ENCODE measurements around the gene UACA. TPM values are rescaled to one million over a fixed set of nuclear protein-coding genes. Genes with fewer than 3 reads are reported as not detected.
A peak's percentile ranks its signal among the peaks of the same experiment; 100 is the strongest.

The UACA gene
- total RNA-seq, 3 donors from 2014 or later (not counting 1 experiment from before 2014, with no cell fraction given): 1.1 to 3.1 (median 2.1) TPM

- Histone ChIP-seq H3K4me3 (ENCODE audit: low read length) (no peak overlapping the region), H3K4me1 (ENCODE audit: control insufficient read depth, insufficient read depth, low read length) (no peaks in the 10 kb centered on the region), H3K36me3 (ENCODE audit: control insufficient read depth, insufficient read depth, low read length) (no peaks in the 10 kb centered on the region), H3K27me3 (ENCODE audit: control insufficient read depth, insufficient read depth, low read length) (peaks cover 2% of the 10 kb centered on the region), H3K27ac (ENCODE audit: low read length) (no peak overlapping the region), H3K9me3 (ENCODE audit: control insufficient read depth, insufficient read depth, low read length) (no peaks in the 10 kb centered on the region)
- TF ChIP-seq CTCF (IDR thresholded peaks at IDR 0.05): no peak
- Mint-ChIP-seq H3K4me1 (no peaks in the 10 kb centered on the region), H3K27ac (no peak overlapping the region), H3K4me3 (no peak overlapping the region), H3K9me3 (no peaks in the 10 kb centered on the region), H3K27me3 (ENCODE audit: low read depth in 2 of 2) (peaks cover 12 to 29% of the 10 kb centered on the region in 2 donors), H3K36me3 (no peaks in the 10 kb centered on the region)
- ATAC-seq (no peak), DNase-seq (no peak)
- WGBS (ENCODE audit: insufficient coverage): 93% methylated on average over 7 of the region's 8 CpGs
- intact Hi-C loops (cut with micrococcal nuclease): no loop called here
Observed at GRCh38 chr15:70643106-70643782, 120.1 kb downstream of the UACA start.

- H3K27me3 Mint-ChIP-seq (ENCODE audit: low read depth in 2 of 2): peaks cover 23 to 37% of the 10 kb centered on the region in 2 donors
- TF ChIP-seq CTCF (IDR thresholded peaks at IDR 0.05): no peak
- H3K36me3 Mint-ChIP-seq: no peaks in the 10 kb centered on the region
- Histone ChIP-seq H3K27ac (ENCODE audit: low read length) (no peak overlapping the region), H3K27me3 (ENCODE audit: control insufficient read depth, insufficient read depth, low read length) (no peaks in the 10 kb centered on the region), H3K4me3 (ENCODE audit: low read length) (no peak overlapping the region), H3K36me3 (ENCODE audit: control insufficient read depth, insufficient read depth, low read length) (no peaks in the 10 kb centered on the region), H3K4me1 (ENCODE audit: control insufficient read depth, insufficient read depth, low read length) (no peaks in the 10 kb centered on the region), H3K9me3 (ENCODE audit: control insufficient read depth, insufficient read depth, low read length) (no peaks in the 10 kb centered on the region)
- H3K4me1 Mint-ChIP-seq: peaks cover 6 to 13% of the 10 kb centered on the region in 2 donors
- no peaks in the 10 kb centered on the region for H3K9me3 Mint-ChIP-seq
- H3K27ac Mint-ChIP-seq: peak overlapping the region in 1 of 2 donors; percentile 7
- no peak overlapping the region for H3K4me3 Mint-ChIP-seq
- intact Hi-C loops (cut with micrococcal nuclease): no loop called here
- DNase-seq (no peak), ATAC-seq (no peak)
- 28% methylated on average over 3 of the region's 5 CpGs for WGBS (ENCODE audit: insufficient coverage)
Observed at GRCh38 chr15:70636540-70637165, 126.7 kb downstream of the UACA start.

GRCh38 chr15:70635895-70636294, 127.5 kb downstream of the UACA start:
- intact Hi-C loops (cut with micrococcal nuclease): no loop called here
- peaks cover 23 to 44% of the 10 kb centered on the region in 2 donors for H3K27me3 Mint-ChIP-seq (ENCODE audit: low read depth in 2 of 2)
- H3K27me3 ChIP-seq (ENCODE audit: control insufficient read depth, insufficient read depth, low read length): no peaks in the 10 kb centered on the region
- no peaks in the 10 kb centered on the region for H3K9me3 Mint-ChIP-seq
- H3K27ac Mint-ChIP-seq: no peak overlapping the region
- no peaks in the 10 kb centered on the region for H3K4me1 ChIP-seq (ENCODE audit: control insufficient read depth, insufficient read depth, low read length)
- peaks cover 6 to 13% of the 10 kb centered on the region in 2 donors for H3K4me1 Mint-ChIP-seq
- no peak overlapping the region for H3K4me3 Mint-ChIP-seq
- no peak for TF ChIP-seq CTCF (IDR thresholded peaks at IDR 0.05)
- H3K4me3 ChIP-seq (ENCODE audit: low read length): no peak overlapping the region
- no peaks in the 10 kb centered on the region for H3K9me3 ChIP-seq (ENCODE audit: control insufficient read depth, insufficient read depth, low read length)
- H3K36me3 Mint-ChIP-seq: no peaks in the 10 kb centered on the region
- ATAC-seq (no peak), DNase-seq (no peak)
- H3K27ac ChIP-seq (ENCODE audit: low read length): no peak overlapping the region
- WGBS (ENCODE audit: insufficient coverage): 94% methylated on average over 2 of the region's 2 CpGs
- no peaks in the 10 kb centered on the region for H3K36me3 ChIP-seq (ENCODE audit: control insufficient read depth, insufficient read depth, low read length)
